ENCODE results near the gene USP15. TPM values are rescaled to one million over a fixed set of nuclear protein-coding genes. Genes with fewer than 3 reads are reported as not detected.

The USP15 gene
- total RNA-seq, 3 donors from 2014 or later (not counting 1 experiment from before 2014, with no cell fraction given), result 188 to 251 (median 197) TPM

DNA sequence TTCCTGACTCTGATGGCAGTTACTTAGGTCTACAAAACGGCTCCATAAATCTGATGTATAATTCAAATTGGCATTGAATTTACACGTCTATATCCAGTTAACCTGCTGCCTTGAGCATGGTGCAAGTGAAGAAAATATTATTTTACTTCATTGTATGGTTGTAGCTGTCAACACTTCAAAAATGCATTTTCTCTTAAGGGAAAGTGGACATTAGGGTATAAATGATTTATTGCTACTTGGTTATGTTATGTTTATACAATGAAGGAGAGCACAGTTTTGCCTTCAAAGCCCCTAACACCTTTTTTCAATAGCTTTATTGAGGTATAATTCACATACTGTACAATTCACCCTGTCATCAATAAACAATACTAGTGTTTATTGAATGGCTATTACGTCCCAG, 2.0 kb upstream of the USP15 start:
- no peak overlapping the region for H3K4me3 ChIP-seq (ENCODE audit: low read length)
- Mint-ChIP-seq H3K9me3 (no peaks in the 10 kb centered on the region), H3K27ac (peak overlapping the region; percentile 99 to 100), H3K36me3 (peaks cover 10% of the 10 kb centered on the region), H3K4me3 (peak overlapping the region; percentile 100), H3K4me1 (peaks cover 33 to 34% of the 10 kb centered on the region in 2 donors), H3K27me3 (ENCODE audit: low read depth in 2 of 2) (no peaks in the 10 kb centered on the region)
- intact Hi-C loops (cut with micrococcal nuclease), result no loop called here
- no peaks in the 10 kb centered on the region for H3K36me3 ChIP-seq (ENCODE audit: control insufficient read depth, insufficient read depth, low read length)
- TF ChIP-seq, protein P1, sequence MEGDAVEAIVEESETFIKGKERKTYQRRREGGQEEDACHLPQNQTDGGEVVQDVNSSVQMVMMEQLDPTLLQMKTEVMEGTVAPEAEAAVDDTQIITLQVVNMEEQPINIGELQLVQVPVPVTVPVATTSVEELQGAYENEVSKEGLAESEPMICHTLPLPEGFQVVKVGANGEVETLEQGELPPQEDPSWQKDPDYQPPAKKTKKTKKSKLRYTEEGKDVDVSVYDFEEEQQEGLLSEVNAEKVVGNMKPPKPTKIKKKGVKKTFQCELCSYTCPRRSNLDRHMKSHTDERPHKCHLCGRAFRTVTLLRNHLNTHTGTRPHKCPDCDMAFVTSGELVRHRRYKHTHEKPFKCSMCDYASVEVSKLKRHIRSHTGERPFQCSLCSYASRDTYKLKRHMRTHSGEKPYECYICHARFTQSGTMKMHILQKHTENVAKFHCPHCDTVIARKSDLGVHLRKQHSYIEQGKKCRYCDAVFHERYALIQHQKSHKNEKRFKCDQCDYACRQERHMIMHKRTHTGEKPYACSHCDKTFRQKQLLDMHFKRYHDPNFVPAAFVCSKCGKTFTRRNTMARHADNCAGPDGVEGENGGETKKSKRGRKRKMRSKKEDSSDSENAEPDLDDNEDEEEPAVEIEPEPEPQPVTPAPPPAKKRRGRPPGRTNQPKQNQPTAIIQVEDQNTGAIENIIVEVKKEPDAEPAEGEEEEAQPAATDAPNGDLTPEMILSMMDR (IDR thresholded peaks at IDR 0.05), result no peak
- peaks cover 9% of the 10 kb centered on the region for H3K4me1 ChIP-seq (ENCODE audit: control insufficient read depth, insufficient read depth, low read length)
- no peak for DNase-seq
- peak overlapping the region; percentile 93 for H3K27ac ChIP-seq (ENCODE audit: low read length)
- no peaks in the 10 kb centered on the region for H3K9me3 ChIP-seq (ENCODE audit: control insufficient read depth, insufficient read depth, low read length)
- ATAC-seq, result no peak
- WGBS (ENCODE audit: insufficient coverage), result 100% methylated on average over 2 of the region's 3 CpGs
- H3K27me3 ChIP-seq (ENCODE audit: control insufficient read depth, insufficient read depth, low read length), result no peaks in the 10 kb centered on the region

DNA sequence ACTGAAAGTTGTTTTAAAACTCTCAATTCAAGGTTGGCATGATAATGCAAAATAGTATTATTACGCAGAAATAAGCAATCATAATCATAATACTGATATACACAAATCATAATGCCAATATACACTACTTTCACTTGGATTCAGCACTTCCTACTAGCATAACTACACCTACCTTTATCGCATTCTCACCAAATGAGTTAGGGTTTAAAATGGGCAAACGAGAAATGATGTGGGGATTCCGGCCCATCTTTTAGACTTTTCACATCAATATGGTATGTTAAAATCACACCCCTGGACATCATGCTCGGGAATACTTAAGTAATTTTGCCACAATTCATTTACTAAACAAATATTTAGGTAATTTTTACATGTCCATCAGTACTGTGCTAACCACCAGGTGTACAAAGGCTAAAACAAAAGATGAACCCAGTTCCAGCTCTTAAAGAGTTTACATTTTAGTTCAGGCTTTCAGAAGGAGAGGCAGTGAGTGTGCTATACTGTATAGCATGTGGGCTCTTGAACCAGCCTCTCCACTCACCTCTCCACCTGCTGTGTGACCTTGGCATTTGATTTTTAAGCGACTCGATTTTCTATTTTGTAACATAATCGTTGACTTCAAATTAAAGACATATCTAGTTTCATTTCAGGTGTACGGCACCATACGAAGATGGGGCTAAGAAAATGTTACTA, 1.1 kb upstream of the USP15 start:
- intact Hi-C loops (cut with micrococcal nuclease), result no loop called here
- H3K9me3 Mint-ChIP-seq, result no peaks in the 10 kb centered on the region
- ATAC-seq, result no peak
- peak overlapping the region; percentile 99 to 100 for H3K27ac Mint-ChIP-seq
- Histone ChIP-seq H3K27me3 (ENCODE audit: control insufficient read depth, insufficient read depth, low read length) (no peaks in the 10 kb centered on the region), H3K9me3 (ENCODE audit: control insufficient read depth, insufficient read depth, low read length) (no peaks in the 10 kb centered on the region), H3K4me1 (ENCODE audit: control insufficient read depth, insufficient read depth, low read length) (peaks cover 13% of the 10 kb centered on the region), H3K4me3 (ENCODE audit: low read length) (peak overlapping the region; percentile 84), H3K27ac (ENCODE audit: low read length) (peak overlapping the region; percentile 93), H3K36me3 (ENCODE audit: control insufficient read depth, insufficient read depth, low read length) (no peaks in the 10 kb centered on the region)
- H3K4me1 Mint-ChIP-seq, result peaks cover 41% of the 10 kb centered on the region in 2 donors
- peak in 1 of 2 donors; percentile 64 for DNase-seq
- TF ChIP-seq, protein P1 (IDR thresholded peaks at IDR 0.05), result no peak
- peaks cover 10% of the 10 kb centered on the region for H3K36me3 Mint-ChIP-seq
- no peaks in the 10 kb centered on the region for H3K27me3 Mint-ChIP-seq (ENCODE audit: low read depth in 2 of 2)
- H3K4me3 Mint-ChIP-seq, result peak overlapping the region; percentile 100
- WGBS (ENCODE audit: insufficient coverage), result 5% methylated on average over 8 of the region's 10 CpGs

DNA sequence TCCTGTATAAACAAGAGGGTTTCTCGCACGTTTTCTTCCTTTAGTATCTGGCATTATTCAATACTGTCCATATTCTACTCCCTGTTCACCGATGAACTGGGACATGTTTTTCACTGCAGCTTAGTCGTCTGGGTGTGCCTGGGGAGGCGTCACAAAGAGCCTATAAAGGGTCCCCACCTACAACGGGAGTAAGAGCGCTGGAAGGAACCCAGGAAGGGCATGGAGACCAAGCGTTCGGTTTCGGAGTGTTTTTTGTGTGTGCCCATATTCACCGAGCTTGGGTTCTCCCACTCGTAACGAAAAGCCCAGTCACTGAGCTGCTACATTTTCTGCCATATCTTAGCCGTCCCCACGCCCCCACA, 592 bp upstream of the USP15 start:
- no peaks in the 10 kb centered on the region for H3K36me3 ChIP-seq (ENCODE audit: control insufficient read depth, insufficient read depth, low read length)
- 0% methylated on average over 15 of the region's 15 CpGs for WGBS (ENCODE audit: insufficient coverage)
- no peaks in the 10 kb centered on the region for H3K9me3 ChIP-seq (ENCODE audit: control insufficient read depth, insufficient read depth, low read length)
- Mint-ChIP-seq H3K36me3 (peaks cover 10% of the 10 kb centered on the region), H3K4me3 (peak overlapping the region; percentile 100), H3K9me3 (no peaks in the 10 kb centered on the region), H3K4me1 (peaks cover 46% of the 10 kb centered on the region in 2 donors), H3K27me3 (ENCODE audit: low read depth in 2 of 2) (no peaks in the 10 kb centered on the region), H3K27ac (peak overlapping the region; percentile 99 to 100)
- peak overlapping the region; percentile 93 for H3K27ac ChIP-seq (ENCODE audit: low read length)
- H3K4me1 ChIP-seq (ENCODE audit: control insufficient read depth, insufficient read depth, low read length), result peaks cover 14% of the 10 kb centered on the region
- peak overlapping the region; percentile 84 for H3K4me3 ChIP-seq (ENCODE audit: low read length)
- DNase-seq, result no peak
- intact Hi-C loops (cut with micrococcal nuclease), result no loop called here
- TF ChIP-seq, protein P1 (IDR thresholded peaks at IDR 0.05), result no peak
- no peaks in the 10 kb centered on the region for H3K27me3 ChIP-seq (ENCODE audit: control insufficient read depth, insufficient read depth, low read length)
- ATAC-seq, result peak in 1 of 3 donors; percentile 13
